K562 (cell line): Measurements from ENCODE around the gene ZNF441. TPM values are rescaled to one million over a fixed set of nuclear protein-coding genes. Genes with fewer than 3 reads are reported as not detected.

ENCODE experiments used
- ATAC-seq: fragments of 200-7000 bp; cut with Tn5 transposase; 3 replicates; pipeline ENCODE4 v1.9.1; 2020; ENCODE audit warnings: moderate library complexity
- BruUV-seq: library from RNA; stranded (reverse); fragments of 400-500 nt; replicated peaks from 2 replicates; lab custom pipeline; 2021; lab: Mats Ljungman, UMichigan
- CTCF ChIA-PET: fragments of 300-600 bp; formaldehyde crosslinking; extraction: SDS; loops from one replicate; lab custom pipeline; 2021; ENCODE audit warnings: low intra/inter-chr PET ratio; lab: Yijun Ruan, JAX
- POLR2A ChIA-PET: fragments of 300-600, 350-650 bp; sonication (Branson Sonifier 250); formaldehyde crosslinking; extraction: SDS; loops from one replicate; lab custom pipeline; 2021; ENCODE audit warnings: antibody characterized with exemption, inconsistent platforms; lab: Yijun Ruan, JAX
- DNase-seq, 4 experiments: peaks; one replicate each; pipeline versions ENCODE4 v3.0.0 to v3.0.0-alpha.2; 2011 to 2018; ENCODE audit warnings: low spot score in 3 of 4, mixed read lengths in 3 of 4; ENCODE audit errors: extremely low read depth in 1 of 4
- FAIRE-seq: peaks from 2 replicates; lab custom pipeline; 2011; peaks lifted over from hg19 to GRCh38; lab: Jason Lieb, UNC
- H2AFZ ChIP-seq: 2 replicates; pipeline ENCODE4 v1.6.0; 2011; ENCODE audit warnings: low read depth, low read length, control low read depth, inconsistent platforms
- H3K27ac ChIP-seq: fragments of 200-600 bp; 3 replicates; pipeline ENCODE4 v1.8.0; 2011; ENCODE audit warnings: low read depth, mild to moderate bottlenecking, control low read depth, inconsistent platforms, low read length, moderate library complexity, mixed read lengths; ENCODE audit errors: extremely low read depth
- H3K27me3 ChIP-seq, 2 experiments: fragments of 300-600 bp in 1 of 2; 2 replicates in 1 of 2; 3 replicates in 1 of 2; pipeline versions ENCODE4 v1.6.0 to v1.8.0; 2011; ENCODE audit warnings: inconsistent platforms in 2 of 2, low read length in 2 of 2, mild to moderate bottlenecking in 1 of 2, mixed read lengths in 1 of 2, moderate library complexity in 1 of 2; ENCODE audit not compliant: control insufficient read depth in 2 of 2, insufficient read depth in 2 of 2
- H3K36me3 ChIP-seq: fragments of 300-600 bp; 3 replicates; pipeline ENCODE4 v1.8.0; 2011; ENCODE audit warnings: mild to moderate bottlenecking, low read length, inconsistent platforms; ENCODE audit not compliant: control insufficient read depth, insufficient read depth
- H3K4me1 ChIP-seq, 2 experiments: fragments of 200-600 bp in 1 of 2; replicated peaks in 1 of 2; 2 replicates in 1 of 2; 3 replicates in 1 of 2; pipeline versions ENCODE4 v1.5.1 to v1.8.0; 2011; ENCODE audit warnings: inconsistent platforms in 2 of 2, low read length in 2 of 2, mild to moderate bottlenecking in 1 of 2, mixed read lengths in 1 of 2, moderate library complexity in 1 of 2; ENCODE audit not compliant: control insufficient read depth in 2 of 2, insufficient read depth in 2 of 2
- H3K4me2 ChIP-seq: 2 replicates; pipeline ENCODE4 v1.6.1; 2011; ENCODE audit warnings: low read length, control low read depth, inconsistent platforms, mixed read lengths; ENCODE audit not compliant: insufficient read depth
- H3K4me3 ChIP-seq: fragments of 200-600 bp; sonication (generic), shearing (Covaris generic); 2 replicates; pipeline ENCODE4 v1.5.1; 2016; ENCODE audit warnings: control low read depth, inconsistent platforms
- H3K79me2 ChIP-seq: fragments of 200-600 bp; 3 replicates; pipeline ENCODE4 v1.8.0; 2011; ENCODE audit warnings: low read length, inconsistent platforms; ENCODE audit not compliant: control insufficient read depth, insufficient read depth
- H3K9ac ChIP-seq, 2 experiments: 2 replicates each; pipeline versions ENCODE4 v1.6.0 to v1.6.1; 2011; ENCODE audit warnings: low read depth in 2 of 2, low read length in 2 of 2, control low read depth in 1 of 2, inconsistent platforms in 1 of 2, mild to moderate bottlenecking in 1 of 2, mixed read lengths in 1 of 2; ENCODE audit not compliant: insufficient read depth in 1 of 2
- H3K9me1 ChIP-seq: one replicate; pipeline ENCODE4 v1.6.0; 2011; ENCODE audit warnings: inconsistent platforms, mild to moderate bottlenecking, low read length, moderate library complexity; ENCODE audit not compliant: control insufficient read depth, insufficient read depth
- H3K9me3 ChIP-seq: replicated peaks from 2 replicates; pipeline ENCODE4 v1.5.1; 2011; ENCODE audit warnings: low read depth, low read length, inconsistent platforms; ENCODE audit not compliant: control insufficient read depth, insufficient read depth
- H4K20me1 ChIP-seq: replicated peaks from 2 replicates; pipeline ENCODE4 v1.6.1; 2011; ENCODE audit warnings: low read length, inconsistent platforms, mixed read lengths; ENCODE audit not compliant: control insufficient read depth, insufficient read depth
- ARHGAP35 ChIP-seq: fragments of 450-650 bp; IDR thresholded peaks from 2 replicates; pipeline ENCODE4 v1.6.1; 2018; ENCODE audit not compliant: partially characterized antibody
- EGR1 ChIP-seq: fragments of 450-650 bp; conservative IDR thresholded peaks from 2 replicates; pipeline ENCODE4 v1.6.1; 2017; ENCODE audit warnings: mild to moderate bottlenecking
- NR3C1 ChIP-seq: sonication (generic); formaldehyde crosslinking; IDR thresholded peaks from 2 replicates; pipeline ENCODE4 v1.8.1; 2022; ENCODE audit warnings: missing genetic modification reagents
- SMARCA4 ChIP-seq: fragments of 450-650 bp; IDR thresholded peaks from 2 replicates; pipeline ENCODE4 v1.6.1; 2016
- ZNF77 ChIP-seq: fragments of 250-450 bp; sonication (Bioruptor Pico); IDR thresholded peaks from 2 replicates; pipeline ENCODE4 v1.5.0; 2020
- WGBS: fragments of 100-300 bp; shearing (Covaris generic); methylation state at CpG from one replicate; pipeline ENCODE4 v1.1.6; 2016; ENCODE audit warnings: low coverage, mixed read lengths; ENCODE audit not compliant: insufficient coverage; ENCODE audit errors: missing lambda C conversion rate; 5-methylcytosine and 5-hydroxymethylcytosine counted together
- in situ Hi-C: fragments of 300-500 bp; cut with MboI; formaldehyde crosslinking; loops from 4 replicates; pipeline ENCODE4 v1.15.0; 2018; ENCODE audit warnings: inconsistent platforms, mixed read lengths
- intact Hi-C: fragments of 100-400 bp; cut with micrococcal nuclease; formaldehyde crosslinking; loops from 2 replicates; pipeline ENCODE4 v1.14.2; 2022
- polyA plus RNA-seq, 8 experiments: library from polyadenylated mRNA; depleted of rRNA in 4 of 8; stranded (reverse) in 5 of 8; unstranded in 3 of 8; fragments of >200 nt; fragmentation: Nextera tagmentation in 2 of 8; fragmentation: Illumina TruSeq in 1 of 8; extraction: Ambion mirVana in 2 of 8; extraction: Trizol in 1 of 8; gene quantifications; 2 replicates each; pipeline versions ENCODE4 v1.2.1 to v1.2.3, GENCODE V29; 2011 to 2014; ENCODE audit warnings: inconsistent platforms in 1 of 8, missing spikeins in 1 of 8
- total RNA-seq, 7 experiments: library from RNA; depleted of rRNA in 6 of 7; stranded (reverse); fragments of >200 nt in 6 of 7; fragmentation: Illumina TruSeq in 2 of 7; extraction: Trizol in 2 of 7; gene quantifications; 2 replicates each; pipeline versions ENCODE4 v1.2.1 to v1.2.3, GENCODE V29; 2011 to 2021; ENCODE audit warnings: low replicate concordance in 1 of 7
- TF ChIP-seq, protein P1 (sequence below): fragments of 450-650 bp; IDR thresholded peaks from 2 replicates; pipeline ENCODE4 v1.6.1; 2016; ENCODE audit warnings: low read depth

Gene ZNF441
- total and polyA plus RNA-seq, 9 of the 15 experiments (the other 6 are each of a cell fraction or from before 2014, with no cell fraction given), result 1.9 to 14.0 (median 7.8) TPM

DNA sequence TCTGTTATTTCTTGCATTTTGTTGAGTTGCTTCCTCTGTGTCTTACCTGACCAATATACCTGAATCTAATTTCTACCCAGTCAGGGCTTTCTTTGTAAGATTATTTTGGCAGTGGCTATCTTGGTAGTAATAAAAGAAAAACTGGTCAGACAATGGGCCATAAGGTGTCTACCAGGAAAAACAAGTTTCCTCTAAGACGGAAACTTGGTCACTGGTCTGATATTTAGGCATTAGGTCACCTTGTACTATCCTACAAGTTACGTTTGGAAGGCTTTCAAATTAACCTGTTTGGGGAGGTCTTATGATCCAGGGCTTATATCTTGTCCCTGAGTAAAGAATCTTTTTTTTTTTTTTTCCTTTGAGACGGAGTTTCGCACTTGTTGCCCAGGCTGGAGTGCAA lies 37.2 kb upstream of the ZNF441 start:
- DNase-seq, result no peak
- ChIA-PET CTCF (no interaction called here), POLR2A (interaction anchor here (0.7 kb wide), 2 partner anchors 57 to 149 kb away, joined by 3 read pairs; no protein-coding TSS in a partner anchor)
- no peaks in the 10 kb centered on the region for H3K9me3 ChIP-seq
- no peak overlapping the region for H3K9ac ChIP-seq
- no peak overlapping the region for H3K4me2 ChIP-seq
- WGBS, result 82% methylated on average over 2 of the region's 4 CpGs
- H3K9me1 ChIP-seq, result no peaks in the 10 kb centered on the region
- no peaks in the 10 kb centered on the region; a peak in 1 of 5 replicates for H3K4me1 ChIP-seq
- FAIRE-seq, result no peak
- H2AFZ ChIP-seq, result no peak overlapping the region
- H4K20me1 ChIP-seq, result no peaks in the 10 kb centered on the region
- TSS peak; percentile 34 for BruUV-seq
- in situ Hi-C loops (no loop called here), intact Hi-C loops (no loop called here)
- TF ChIP-seq EGR1, result no peak
- no peak overlapping the region for H3K4me3 ChIP-seq
- H3K27me3 ChIP-seq, result no peaks in the 10 kb centered on the region
- H3K27ac ChIP-seq, result no peak overlapping the region
- H3K79me2 ChIP-seq, result no peaks in the 10 kb centered on the region; the same call in 2 of the 3 replicates
- H3K36me3 ChIP-seq, result peaks cover 18% of the 10 kb centered on the region; the same call in 2 of the 3 replicates
- ATAC-seq, result no peak

- intact Hi-C loops, result no loop called here
Measured at GRCh38 chr19:11735375-11735774, 31.4 kb upstream of the ZNF441 start.

More at GRCh38 chr19:11735375-11735774, 31.4 kb upstream of the ZNF441 start:
- H3K27ac ChIP-seq, result no peak overlapping the region
- peaks cover 15 to 30% of the 10 kb centered on the region in 2 experiments for H3K4me1 ChIP-seq
- ATAC-seq, result no peak
- no peaks in the 10 kb centered on the region for H3K9me1 ChIP-seq
- no TSS peak for BruUV-seq
- H3K79me2 ChIP-seq, result peaks cover 9% of the 10 kb centered on the region; the same call in 2 of the 3 replicates
- TF ChIP-seq, protein P1, sequence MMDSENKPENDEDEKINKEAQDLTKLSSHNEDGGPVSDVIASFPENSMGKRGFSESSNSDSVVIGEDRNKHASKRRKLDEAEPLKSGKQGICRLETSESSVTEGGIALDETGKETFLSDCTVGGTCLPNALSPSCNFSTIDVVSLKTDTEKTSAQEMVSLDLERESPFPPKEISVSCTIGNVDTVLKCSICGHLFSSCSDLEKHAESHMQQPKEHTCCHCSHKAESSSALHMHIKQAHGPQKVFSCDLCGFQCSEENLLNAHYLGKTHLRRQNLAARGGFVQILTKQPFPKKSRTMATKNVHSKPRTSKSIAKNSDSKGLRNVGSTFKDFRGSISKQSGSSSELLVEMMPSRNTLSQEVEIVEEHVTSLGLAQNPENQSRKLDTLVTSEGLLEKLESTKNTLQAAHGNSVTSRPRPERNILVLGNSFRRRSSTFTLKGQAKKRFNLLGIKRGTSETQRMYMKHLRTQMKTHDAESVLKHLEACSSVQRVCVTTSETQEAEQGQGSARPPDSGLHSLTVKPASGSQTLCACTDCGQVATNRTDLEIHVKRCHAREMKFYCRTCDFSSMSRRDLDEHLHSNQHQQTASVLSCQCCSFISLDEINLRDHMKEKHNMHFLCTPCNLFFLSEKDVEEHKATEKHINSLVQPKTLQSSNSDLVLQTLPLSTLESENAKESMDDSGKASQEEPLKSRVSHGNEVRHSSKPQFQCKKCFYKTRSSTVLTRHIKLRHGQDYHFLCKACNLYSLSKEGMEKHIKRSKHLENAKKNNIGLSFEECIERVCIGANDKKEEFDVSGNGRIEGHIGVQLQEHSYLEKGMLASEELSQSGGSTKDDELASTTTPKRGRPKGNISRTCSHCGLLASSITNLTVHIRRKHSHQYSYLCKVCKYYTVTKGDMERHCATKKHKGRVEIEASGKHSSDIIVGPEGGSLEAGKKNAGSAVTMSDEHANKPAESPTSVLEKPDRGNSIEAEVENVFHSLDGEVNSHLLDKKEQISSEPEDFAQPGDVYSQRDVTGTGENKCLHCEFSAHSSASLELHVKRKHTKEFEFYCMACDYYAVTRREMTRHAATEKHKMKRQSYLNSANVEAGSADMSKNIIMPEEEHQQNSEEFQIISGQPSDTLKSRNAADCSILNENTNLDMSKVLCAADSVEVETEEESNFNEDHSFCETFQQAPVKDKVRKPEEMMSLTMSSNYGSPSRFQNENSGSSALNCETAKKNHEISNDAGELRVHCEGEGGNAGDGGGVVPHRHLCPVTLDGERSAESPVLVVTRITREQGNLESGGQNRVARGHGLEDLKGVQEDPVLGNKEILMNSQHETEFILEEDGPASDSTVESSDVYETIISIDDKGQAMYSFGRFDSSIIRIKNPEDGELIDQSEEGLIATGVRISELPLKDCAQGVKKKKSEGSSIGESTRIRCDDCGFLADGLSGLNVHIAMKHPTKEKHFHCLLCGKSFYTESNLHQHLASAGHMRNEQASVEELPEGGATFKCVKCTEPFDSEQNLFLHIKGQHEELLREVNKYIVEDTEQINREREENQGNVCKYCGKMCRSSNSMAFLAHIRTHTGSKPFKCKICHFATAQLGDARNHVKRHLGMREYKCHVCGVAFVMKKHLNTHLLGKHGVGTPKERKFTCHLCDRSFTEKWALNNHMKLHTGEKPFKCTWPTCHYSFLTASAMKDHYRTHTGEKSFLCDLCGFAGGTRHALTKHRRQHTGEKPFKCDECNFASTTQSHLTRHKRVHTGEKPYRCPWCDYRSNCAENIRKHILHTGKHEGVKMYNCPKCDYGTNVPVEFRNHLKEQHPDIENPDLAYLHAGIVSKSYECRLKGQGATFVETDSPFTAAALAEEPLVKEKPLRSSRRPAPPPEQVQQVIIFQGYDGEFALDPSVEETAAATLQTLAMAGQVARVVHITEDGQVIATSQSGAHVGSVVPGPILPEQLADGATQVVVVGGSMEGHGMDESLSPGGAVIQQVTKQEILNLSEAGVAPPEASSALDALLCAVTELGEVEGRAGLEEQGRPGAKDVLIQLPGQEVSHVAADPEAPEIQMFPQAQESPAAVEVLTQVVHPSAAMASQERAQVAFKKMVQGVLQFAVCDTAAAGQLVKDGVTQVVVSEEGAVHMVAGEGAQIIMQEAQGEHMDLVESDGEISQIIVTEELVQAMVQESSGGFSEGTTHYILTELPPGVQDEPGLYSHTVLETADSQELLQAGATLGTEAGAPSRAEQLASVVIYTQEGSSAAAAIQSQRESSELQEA, result no peak
- TF ChIP-seq ZNF77 (CRISPR knock-in tag) (no peak), ARHGAP35 (no peak), SMARCA4 (no peak), NR3C1 (no peak)
- DNase-seq, result no peak
- 93% methylated on average over 1 of the region's 1 CpG for WGBS
- no peak overlapping the region for H2AFZ ChIP-seq
- H3K27me3 ChIP-seq, result no peaks in the 10 kb centered on the region
- H3K4me2 ChIP-seq, result no peak overlapping the region
- no peak overlapping the region for H3K9ac ChIP-seq
- no peaks in the 10 kb centered on the region for H3K36me3 ChIP-seq
- H3K9me3 ChIP-seq, result no peaks in the 10 kb centered on the region
- CTCF ChIA-PET, result no interaction called here
- H3K4me3 ChIP-seq, result no peak overlapping the region
- in situ Hi-C loops, result no loop called here
- FAIRE-seq, result no peak
- POLR2A ChIA-PET, result interaction anchor here (2.2 kb wide), 1 partner anchor 35 kb away, joined by 12 read pairs; no protein-coding TSS in a partner anchor
- H4K20me1 ChIP-seq, result no peaks in the 10 kb centered on the region
